ENCODE results near the gene KDM4E.

KDM4E gene

GRCh38 chr11:95050595-95051202 is 25.6 kb downstream of the KDM4E start:
- DNase-seq (ENCODE audit: low read depth) = no peak

- DNase-seq (ENCODE audit: low read depth) = no peak
Observed at GRCh38 chr11:95054356-95054755, 29.3 kb downstream of the KDM4E start.

- DNase-seq (ENCODE audit: low read depth) = no peak
Observed at GRCh38 chr11:95055283-95055897, 30.3 kb downstream of the KDM4E start.

- no peak for DNase-seq (ENCODE audit: low read depth)
Observed at GRCh38 chr11:95057959-95058358, 32.9 kb downstream of the KDM4E start.

- DNase-seq (ENCODE audit: low read depth) = peak; percentile 38
Observed at GRCh38 chr11:95058621-95059020, 33.6 kb downstream of the KDM4E start.

- no peak for DNase-seq (ENCODE audit: low read depth)
Observed at GRCh38 chr11:95059046-95059445, 34.0 kb downstream of the KDM4E start.

- no peak for DNase-seq (ENCODE audit: low read depth)
Observed at GRCh38 chr11:95065336-95065735, 40.3 kb downstream of the KDM4E start.

- DNase-seq (ENCODE audit: low read depth) = no peak
Observed at GRCh38 chr11:95066716-95067038, 41.6 kb downstream of the KDM4E start, which contains the start of gene SRSF8. Gene SRSF8, plus strand, starts transcription at chr11:95066919. Its CDS starts 308 bp downstream, at chr11:95067227.

- peak; percentile 78 for DNase-seq (ENCODE audit: low read depth)
Observed at GRCh38 chr11:95067039-95067840, 42.2 kb downstream of the KDM4E start.

- no peak for DNase-seq (ENCODE audit: low read depth)
Observed at GRCh38 chr11:95067841-95068219, 42.8 kb downstream of the KDM4E start.

GRCh38 chr11:95068549-95068948 is 43.5 kb downstream of the KDM4E start:
- peak; percentile 95 for DNase-seq (ENCODE audit: low read depth)

- no peak for DNase-seq (ENCODE audit: low read depth)
Observed at GRCh38 chr11:95070471-95070870, 45.4 kb downstream of the KDM4E start.

- DNase-seq (ENCODE audit: low read depth) = no peak
Observed at GRCh38 chr11:95072948-95073347, 47.9 kb downstream of the KDM4E start.

- DNase-seq (ENCODE audit: low read depth) = no peak
Observed at GRCh38 chr11:95074792-95075563, 49.9 kb downstream of the KDM4E start.

GRCh38 chr11:95076416-95076815 is 51.4 kb downstream of the KDM4E start:
- DNase-seq (ENCODE audit: low read depth) = peak; percentile 72

GRCh38 chr11:95076981-95077380 is 51.9 kb downstream of the KDM4E start:
- no peak for DNase-seq (ENCODE audit: low read depth)

Measured in EH (cell line).